ENCODE data around the gene ADAMTSL2.

ADAMTSL2 gene

GRCh38 chr9:133508046-133508445, 26.5 kb upstream of the ADAMTSL2 start:
- Histone ChIP-seq H3K36me3 (ENCODE audit: low read length) (no peaks in the 10 kb centered on the region), H2AFZ (ENCODE audit: low read depth, low read length, severe bottlenecking) (no peak overlapping the region), H3K27ac (ENCODE audit: low read depth, low read length) (no peak overlapping the region), H4K20me1 (ENCODE audit: low read depth, low read length) (no peaks in the 10 kb centered on the region), H3K4me2 (ENCODE audit: low read depth, low read length, poor library complexity, severe bottlenecking) (no peak overlapping the region), H3K79me2 (ENCODE audit: insufficient read depth, low read length) (no peaks in the 10 kb centered on the region), H3K9ac (ENCODE audit: low read length) (no peak overlapping the region), H3K27me3 (ENCODE audit: low read length) (no peaks in the 10 kb centered on the region), H3F3A (ENCODE audit: insufficient read depth) (no peaks in the 10 kb centered on the region), H3K9me3 (ENCODE audit: insufficient read depth, low read length) (no peaks in the 10 kb centered on the region), H3K4me3 (ENCODE audit: insufficient read depth, low read length, poor library complexity, severe bottlenecking) (no peak overlapping the region), H3K9me2 (replicated peaks; ENCODE audit: insufficient read depth, low read length) (no peaks in the 10 kb centered on the region)
- no peak for TF ChIP-seq CTCF (IDR thresholded peaks at IDR 0.05; ENCODE audit: insufficient read depth, low read length, poor library complexity, severe bottlenecking)
- no peak for TF ChIP-seq EZH2phosphoT487 (conservative IDR thresholded peaks at IDR 0.05; ENCODE audit: low read length)

DNA sequence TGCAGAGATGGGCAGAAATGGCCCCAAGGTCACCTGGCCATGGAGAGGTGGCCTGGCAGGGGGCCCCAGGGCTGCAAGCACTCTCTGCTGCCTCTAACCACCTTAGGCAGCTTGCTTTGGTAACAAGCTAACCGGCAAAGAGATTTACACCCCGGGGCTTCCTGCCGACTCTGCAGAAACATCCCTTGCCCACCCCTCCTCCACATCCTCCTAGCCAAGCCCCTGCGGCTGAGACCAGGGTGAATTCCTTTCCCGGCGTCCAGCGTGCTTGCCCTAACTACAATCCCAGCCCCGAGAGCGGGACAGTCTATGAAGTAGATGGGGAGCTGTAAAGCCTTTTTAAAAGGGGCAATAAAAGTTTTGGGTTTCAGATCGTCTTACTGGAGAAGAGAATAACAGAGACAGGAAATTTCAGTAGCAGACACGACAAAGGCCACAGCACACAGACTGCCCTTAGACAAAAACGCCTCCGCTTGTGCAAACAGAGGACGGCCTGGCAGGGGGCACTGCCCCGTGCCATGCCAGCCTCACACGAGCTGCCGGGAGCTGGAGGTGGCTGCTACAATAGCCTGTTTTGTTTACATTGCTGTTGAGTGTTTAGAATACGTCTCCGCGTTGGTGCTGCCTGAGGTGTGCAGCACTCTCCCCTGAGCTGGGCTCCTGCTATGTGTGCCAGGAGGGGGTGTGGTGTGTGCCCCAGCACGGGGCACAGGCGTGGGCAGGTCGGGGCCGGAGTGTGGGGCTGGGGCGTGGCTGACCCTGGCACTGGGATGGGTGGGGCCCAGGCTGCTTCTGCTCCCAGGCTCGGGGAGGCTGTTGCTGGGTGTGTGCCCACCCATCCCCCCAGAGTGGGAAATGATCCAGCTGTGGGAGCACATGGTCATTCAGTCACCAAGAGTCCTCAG, 25.1 kb upstream of the ADAMTSL2 start:
- Histone ChIP-seq H3K4me2 (ENCODE audit: low read depth, low read length, poor library complexity, severe bottlenecking) (no peak overlapping the region), H3K4me3 (ENCODE audit: insufficient read depth, low read length, poor library complexity, severe bottlenecking) (no peak overlapping the region), H3K27ac (ENCODE audit: low read depth, low read length) (no peak overlapping the region), H3K9me2 (replicated peaks; ENCODE audit: insufficient read depth, low read length) (no peaks in the 10 kb centered on the region), H3F3A (ENCODE audit: insufficient read depth) (no peaks in the 10 kb centered on the region), H2AFZ (ENCODE audit: low read depth, low read length, severe bottlenecking) (no peak overlapping the region), H3K9ac (ENCODE audit: low read length) (no peak overlapping the region), H3K27me3 (ENCODE audit: low read length) (no peaks in the 10 kb centered on the region), H3K36me3 (ENCODE audit: low read length) (no peaks in the 10 kb centered on the region), H4K20me1 (ENCODE audit: low read depth, low read length) (no peaks in the 10 kb centered on the region), H3K79me2 (ENCODE audit: insufficient read depth, low read length) (no peaks in the 10 kb centered on the region), H3K9me3 (ENCODE audit: insufficient read depth, low read length) (no peaks in the 10 kb centered on the region)
- TF ChIP-seq EZH2phosphoT487 (conservative IDR thresholded peaks at IDR 0.05; ENCODE audit: low read length) = no peak
- TF ChIP-seq CTCF (IDR thresholded peaks at IDR 0.05; ENCODE audit: insufficient read depth, low read length, poor library complexity, severe bottlenecking) = no peak

DNA sequence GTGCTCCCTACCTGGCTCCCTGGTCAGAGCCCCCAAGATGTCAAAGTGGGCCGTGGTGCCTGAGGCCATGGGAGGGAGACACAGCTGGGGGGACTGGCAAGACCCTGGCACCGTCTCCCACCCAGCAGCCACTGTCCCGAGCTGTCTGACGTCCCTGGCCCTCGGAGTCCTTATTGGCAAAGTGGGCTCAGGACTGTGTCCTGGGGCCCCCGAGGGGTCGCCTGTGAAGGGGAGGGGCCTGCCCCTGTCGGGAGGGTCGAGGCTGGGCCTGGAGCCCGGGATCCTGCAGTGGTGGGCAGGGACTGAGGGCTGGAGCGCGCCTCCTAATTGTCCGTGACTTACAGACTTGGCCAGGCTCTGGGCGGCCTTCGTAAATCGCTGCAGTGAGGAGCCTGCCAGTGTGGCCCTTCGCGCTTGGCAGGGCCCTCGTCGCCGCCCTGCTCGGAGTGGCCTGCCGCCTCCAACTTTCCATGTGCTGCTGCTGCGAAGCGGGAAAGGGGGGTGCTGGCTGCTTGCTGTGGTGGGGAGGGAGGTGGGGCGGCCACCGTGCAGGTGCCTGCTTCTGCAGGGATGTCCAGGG, 23.5 kb upstream of the ADAMTSL2 start:
- no peaks in the 10 kb centered on the region for H3K9me2 ChIP-seq (replicated peaks; ENCODE audit: insufficient read depth, low read length)

GRCh38 chr9:133511607-133512006, 22.9 kb upstream of the ADAMTSL2 start:
- no peak overlapping the region for H2AFZ ChIP-seq (ENCODE audit: low read depth, low read length, severe bottlenecking)
- H3K36me3 ChIP-seq (ENCODE audit: low read length) = no peaks in the 10 kb centered on the region
- TF ChIP-seq CTCF (IDR thresholded peaks at IDR 0.05; ENCODE audit: insufficient read depth, low read length, poor library complexity, severe bottlenecking) = no peak
- no peak for TF ChIP-seq EZH2phosphoT487 (conservative IDR thresholded peaks at IDR 0.05; ENCODE audit: low read length)
- no peak overlapping the region for H3K9ac ChIP-seq (ENCODE audit: low read length)
- H3K9me3 ChIP-seq (ENCODE audit: insufficient read depth, low read length) = no peaks in the 10 kb centered on the region
- no peaks in the 10 kb centered on the region for H3K79me2 ChIP-seq (ENCODE audit: insufficient read depth, low read length)
- H3K27me3 ChIP-seq (ENCODE audit: low read length) = no peaks in the 10 kb centered on the region
- no peaks in the 10 kb centered on the region for H4K20me1 ChIP-seq (ENCODE audit: low read depth, low read length)
- no peaks in the 10 kb centered on the region for H3K9me2 ChIP-seq (replicated peaks; ENCODE audit: insufficient read depth, low read length)
- H3F3A ChIP-seq (ENCODE audit: insufficient read depth) = no peaks in the 10 kb centered on the region
- H3K4me2 ChIP-seq (ENCODE audit: low read depth, low read length, poor library complexity, severe bottlenecking) = no peak overlapping the region
- H3K4me3 ChIP-seq (ENCODE audit: insufficient read depth, low read length, poor library complexity, severe bottlenecking) = no peak overlapping the region
- H3K27ac ChIP-seq (ENCODE audit: low read depth, low read length) = no peak overlapping the region

More for the DNA sequence above, 23.5 kb upstream of the ADAMTSL2 start:
- H3K27ac ChIP-seq (ENCODE audit: low read depth, low read length) = no peak overlapping the region
- no peaks in the 10 kb centered on the region for H4K20me1 ChIP-seq (ENCODE audit: low read depth, low read length)
- no peak overlapping the region for H3K9ac ChIP-seq (ENCODE audit: low read length)
- TF ChIP-seq EZH2phosphoT487 (conservative IDR thresholded peaks at IDR 0.05; ENCODE audit: low read length) = no peak
- no peaks in the 10 kb centered on the region for H3K79me2 ChIP-seq (ENCODE audit: insufficient read depth, low read length)
- H3K9me3 ChIP-seq (ENCODE audit: insufficient read depth, low read length) = no peaks in the 10 kb centered on the region
- no peaks in the 10 kb centered on the region for H3F3A ChIP-seq (ENCODE audit: insufficient read depth)
- no peak overlapping the region for H3K4me2 ChIP-seq (ENCODE audit: low read depth, low read length, poor library complexity, severe bottlenecking)
- no peak overlapping the region for H3K4me3 ChIP-seq (ENCODE audit: insufficient read depth, low read length, poor library complexity, severe bottlenecking)
- no peaks in the 10 kb centered on the region for H3K36me3 ChIP-seq (ENCODE audit: low read length)
- H3K27me3 ChIP-seq (ENCODE audit: low read length) = no peaks in the 10 kb centered on the region
- no peak overlapping the region for H2AFZ ChIP-seq (ENCODE audit: low read depth, low read length, severe bottlenecking)
